Panc1 (cell line): ENCODE results near the gene MTF1. TPM values are rescaled to one million over a fixed set of nuclear protein-coding genes. Genes with fewer than 3 reads are reported as not detected.

ENCODE experiments used
- ATAC-seq: fragments of 200-7000 bp; cut with Tn5 transposase; 2 replicates; pipeline ENCODE4 v1.9.1; 2020; ENCODE audit warnings: mild to moderate bottlenecking, moderate library complexity
- BruUV-seq: library from RNA; stranded (reverse); fragments of 400-500 nt; replicated peaks from 2 replicates; lab custom pipeline; 2021; lab: Mats Ljungman, UMichigan
- CTCF ChIA-PET: fragments of 300-600 bp; sonication (Branson Sonifier 250); formaldehyde crosslinking; loops from one replicate; lab custom pipeline; 2022; ENCODE audit warnings: antibody characterized with exemption; lab: Charles Lee
- POLR2A ChIA-PET: fragments of 300-600 bp; sonication (Branson Sonifier 250); formaldehyde crosslinking; loops from one replicate; lab custom pipeline; 2022; ENCODE audit warnings: antibody characterized with exemption; lab: Charles Lee
- DNase-seq: peaks from one replicate; pipeline ENCODE4 v3.0.0-alpha.2; 2010; ENCODE audit warnings: low read depth, low spot score
- H3K27ac ChIP-seq: 2 replicates; pipeline ENCODE4 v1.5.1; 2011; ENCODE audit warnings: mild to moderate bottlenecking, low read length, inconsistent platforms
- H3K27me3 ChIP-seq: fragments of 200-500 bp; sonication (Bioruptor generic); 2 replicates; pipeline ENCODE4 v1.6.0; 2014; ENCODE audit warnings: low read length, inconsistent platforms; ENCODE audit not compliant: control insufficient read depth, insufficient read depth
- H3K36me3 ChIP-seq: fragments of 200-500 bp; sonication (Bioruptor generic); 2 replicates; pipeline ENCODE4 v1.5.1; 2014; ENCODE audit warnings: inconsistent platforms, mild to moderate bottlenecking, low read length, moderate library complexity; ENCODE audit not compliant: control insufficient read depth, insufficient read depth
- H3K4me1 ChIP-seq: 2 replicates; pipeline ENCODE4 v1.5.1; 2011; ENCODE audit warnings: inconsistent platforms, mild to moderate bottlenecking, low read length, moderate library complexity; ENCODE audit not compliant: control insufficient read depth, insufficient read depth
- H3K4me3 ChIP-seq, 2 experiments: 2 replicates each; pipeline ENCODE4 v1.5.1; 2011 to 2012; ENCODE audit warnings: low read depth in 2 of 2, low read length in 2 of 2, mild to moderate bottlenecking in 2 of 2, inconsistent platforms in 1 of 2, moderate library complexity in 1 of 2
- H3K9me3 ChIP-seq: fragments of 200-500 bp; sonication (Bioruptor generic); 2 replicates; pipeline ENCODE4 v1.5.1; 2014; ENCODE audit warnings: low read depth, mild to moderate bottlenecking, inconsistent platforms, low read length, moderate library complexity; ENCODE audit not compliant: control insufficient read depth, insufficient read depth
- CTCF ChIP-seq: fragments of 450-650 bp; IDR thresholded peaks from 2 replicates; pipeline ENCODE4 v1.5.1; 2017; ENCODE audit warnings: mild to moderate bottlenecking
- POLR2AphosphoS5 ChIP-seq: IDR thresholded peaks from 2 replicates; pipeline ENCODE4 v1.6.1; 2012; ENCODE audit warnings: mild to moderate bottlenecking, low read depth, low read length, moderate library complexity
- REST ChIP-seq, 2 experiments: IDR thresholded peaks; 2 replicates each; pipeline ENCODE4 v1.6.1; 2011 to 2012; ENCODE audit warnings: low read depth in 2 of 2, control low read depth in 1 of 2, low read length in 1 of 2, mild to moderate bottlenecking in 1 of 2, moderate library complexity in 1 of 2; ENCODE audit not compliant: insufficient read depth in 1 of 2
- SIN3A ChIP-seq: IDR thresholded peaks from 2 replicates; pipeline ENCODE4 v1.6.1; 2012; ENCODE audit warnings: low read depth, mild to moderate bottlenecking, low read length, moderate library complexity, borderline replicate concordance; ENCODE audit not compliant: insufficient read depth
- TCF7L2 ChIP-seq: IDR thresholded peaks from 2 replicates; pipeline ENCODE4 v1.6.1; 2011; ENCODE audit warnings: mild to moderate bottlenecking, low read depth, low read length, inconsistent platforms
- in situ Hi-C: cut with HindIII; loops from 2 replicates; pipeline ENCODE4 v1.10.0; 2016; ENCODE audit warnings: low sequenced_read_pairs, low pct_unique_long_range_greater_than_20kb
- intact Hi-C: fragments of 100-400 bp; cut with micrococcal nuclease; formaldehyde crosslinking; loops from one replicate; pipeline ENCODE4 v1.10.0; 2022; ENCODE audit not compliant: unreplicated experiment
- total RNA-seq: library from RNA; stranded (reverse); gene quantifications from one replicate; pipeline ENCODE4 v1.2.1, GENCODE V29; 2021; ENCODE audit not compliant: unreplicated experiment

MTF1 gene
- total RNA-seq, 1 experiment from 2014 or later: 26.2 TPM

- intact Hi-C loops: no loop called here
- H3K4me1 ChIP-seq: no peaks in the 10 kb centered on the region
- ATAC-seq (no peak), DNase-seq (no peak)
- H3K9me3 ChIP-seq: no peaks in the 10 kb centered on the region
- ChIA-PET POLR2A (no interaction called here), CTCF (no interaction called here)
- H3K27me3 ChIP-seq: no peaks in the 10 kb centered on the region
- TF ChIP-seq TCF7L2 (no peak), SIN3A (no peak), POLR2AphosphoS5 (no peak), REST (IDR thresholded peaks at IDR 0.05; ENCODE audit: insufficient read depth in 1 of 2, low read depth in 2 of 2, low read length in 1 of 2) (no peak), CTCF (no peak)
- H3K27ac ChIP-seq: no peak overlapping the region
- H3K36me3 ChIP-seq: 0 out of 2 replicates have a peak, but pooled peaks cover 5% of the 10 kb centered on the region
- BruUV-seq: no TSS peak
- no peak overlapping the region for H3K4me3 ChIP-seq
- in situ Hi-C loops: no loop called here
Observed at GRCh38 chr1:37883671-37884070, 24.3 kb upstream of the MTF1 start.

GRCh38 chr1:37879865-37880264, 20.5 kb upstream of the MTF1 start:
- intact Hi-C loops (no loop called here), in situ Hi-C loops (no loop called here)
- POLR2A ChIA-PET: no interaction called here
- H3K27me3 ChIP-seq: no peaks in the 10 kb centered on the region
- CTCF ChIA-PET: no interaction called here
- no peaks in the 10 kb centered on the region for H3K9me3 ChIP-seq
- ATAC-seq: no peak
- no TSS peak for BruUV-seq
- no peak for DNase-seq
- TF ChIP-seq POLR2AphosphoS5 (no peak), CTCF (no peak), REST (IDR thresholded peaks at IDR 0.05; ENCODE audit: insufficient read depth in 1 of 2, low read depth in 2 of 2, low read length in 1 of 2) (no peak), SIN3A (no peak), TCF7L2 (no peak)
- no peak overlapping the region for H3K4me3 ChIP-seq
- H3K36me3 ChIP-seq: no peaks in the 10 kb centered on the region; the same call in 1 of the 2 replicates
- no peak overlapping the region for H3K27ac ChIP-seq
- H3K4me1 ChIP-seq: no peaks in the 10 kb centered on the region
